Measurements from ENCODE around the gene LMX1B.

The LMX1B gene

GRCh38 chr9:126673689-126674364 lies 60.1 kb downstream of the LMX1B start:
- H3K27ac ChIP-seq (ENCODE audit: low read depth, low read length), result no peak overlapping the region
- H3K4me1 ChIP-seq (ENCODE audit: control insufficient read depth in 1 of 2, insufficient read depth in 2 of 2, low read length in 2 of 2), result no peaks in the 10 kb centered on the region
- no peak overlapping the region for H4K8ac ChIP-seq (ENCODE audit: low read depth, low read length)
- no peak for DNase-seq
- no peak overlapping the region for H3K4me2 ChIP-seq (ENCODE audit: low read length)
- H3K23ac ChIP-seq (ENCODE audit: low read length), result no peak overlapping the region
- no peak overlapping the region for H3K4me3 ChIP-seq (ENCODE audit: low read depth, low read length)
- WGBS (ENCODE audit: extremely low coverage, insufficient coverage, insufficient read length), result no CpG with 5 or more reads among the region's 13 CpGs
- H3K18ac ChIP-seq (ENCODE audit: low read length), result no peak overlapping the region
- H4K12ac ChIP-seq (ENCODE audit: low read depth, low read length), result no peak overlapping the region
- no peaks in the 10 kb centered on the region for H3K79me1 ChIP-seq (ENCODE audit: low read length)
- H3K4ac ChIP-seq (ENCODE audit: low read depth, low read length), result no peak overlapping the region
- no peaks in the 10 kb centered on the region for H3K36me3 ChIP-seq (ENCODE audit: control insufficient read depth in 1 of 2, insufficient read depth in 2 of 2, low read length in 2 of 2)
- no peak overlapping the region for H3K14ac ChIP-seq (ENCODE audit: low read length)
- no peak overlapping the region for H2BK12ac ChIP-seq (ENCODE audit: low read length)
- no peak overlapping the region for H4K91ac ChIP-seq (ENCODE audit: low read depth, low read length)
- no peak overlapping the region for H2BK5ac ChIP-seq (ENCODE audit: low read depth, low read length, poor library complexity)
- H2AFZ ChIP-seq (ENCODE audit: insufficient read depth, low read length, poor library complexity), result no peak overlapping the region
- H2BK120ac ChIP-seq (ENCODE audit: insufficient read depth, low read length, poor library complexity), result no peak overlapping the region
- no peak overlapping the region for H3K9ac ChIP-seq (ENCODE audit: low read length)
- peaks cover 42% of the 10 kb centered on the region for H3K27me3 ChIP-seq (ENCODE audit: insufficient read depth, low read length)
- H3K79me2 ChIP-seq (ENCODE audit: control insufficient read depth, insufficient read depth, low read length, poor library complexity), result no peaks in the 10 kb centered on the region
- H3K9me3 ChIP-seq (ENCODE audit: insufficient read depth, low read depth, low read length), result peaks cover 9% of the 10 kb centered on the region
- H2AK5ac ChIP-seq (ENCODE audit: low read length), result no peak overlapping the region

- Histone ChIP-seq H3K79me2 (ENCODE audit: control insufficient read depth, insufficient read depth, low read length, poor library complexity) (no peaks in the 10 kb centered on the region), H3K4ac (ENCODE audit: low read depth, low read length) (no peak overlapping the region), H3K4me3 (ENCODE audit: low read depth, low read length) (no peak overlapping the region), H3K14ac (ENCODE audit: low read length) (no peak overlapping the region), H3K27ac (ENCODE audit: low read depth, low read length) (no peak overlapping the region), H3K23ac (ENCODE audit: low read length) (no peak overlapping the region), H3K9me3 (ENCODE audit: insufficient read depth, low read depth, low read length) (peaks cover 7% of the 10 kb centered on the region), H4K12ac (ENCODE audit: low read depth, low read length) (no peak overlapping the region), H4K91ac (ENCODE audit: low read depth, low read length) (no peak overlapping the region), H4K8ac (ENCODE audit: low read depth, low read length) (no peak overlapping the region), H2BK12ac (ENCODE audit: low read length) (no peak overlapping the region), H2AFZ (ENCODE audit: insufficient read depth, low read length, poor library complexity) (no peak overlapping the region), H3K36me3 (ENCODE audit: control insufficient read depth in 1 of 2, insufficient read depth in 2 of 2, low read length in 2 of 2) (no peaks in the 10 kb centered on the region), H3K18ac (ENCODE audit: low read length) (no peak overlapping the region), H3K79me1 (ENCODE audit: low read length) (no peaks in the 10 kb centered on the region), H2BK120ac (ENCODE audit: insufficient read depth, low read length, poor library complexity) (no peak overlapping the region), H3K4me2 (ENCODE audit: low read length) (no peak overlapping the region), H2BK5ac (ENCODE audit: low read depth, low read length, poor library complexity) (no peak overlapping the region), H3K27me3 (ENCODE audit: insufficient read depth, low read length) (peaks cover 43% of the 10 kb centered on the region), H2AK5ac (ENCODE audit: low read length) (no peak overlapping the region), H3K9ac (ENCODE audit: low read length) (no peak overlapping the region), H3K4me1 (ENCODE audit: control insufficient read depth in 1 of 2, insufficient read depth in 2 of 2, low read length in 2 of 2) (no peaks in the 10 kb centered on the region)
- DNase-seq, result no peak
- no CpG with 5 or more reads among the region's 11 CpGs for WGBS (ENCODE audit: extremely low coverage, insufficient coverage, insufficient read length)
These were observed 60.8 kb downstream of the LMX1B start for GRCh38 chr9:126674365-126675146.

- Histone ChIP-seq H3K27me3 (ENCODE audit: insufficient read depth, low read length) (peaks cover 48% of the 10 kb centered on the region), H2BK5ac (ENCODE audit: low read depth, low read length, poor library complexity) (no peak overlapping the region), H3K9ac (ENCODE audit: low read length) (no peak overlapping the region), H3K14ac (ENCODE audit: low read length) (no peak overlapping the region), H4K91ac (ENCODE audit: low read depth, low read length) (no peak overlapping the region), H2BK12ac (ENCODE audit: low read length) (no peak overlapping the region), H3K18ac (ENCODE audit: low read length) (no peak overlapping the region), H3K4me3 (ENCODE audit: low read depth, low read length) (no peak overlapping the region), H2BK120ac (ENCODE audit: insufficient read depth, low read length, poor library complexity) (no peak overlapping the region), H3K4ac (ENCODE audit: low read depth, low read length) (no peak overlapping the region), H3K79me2 (ENCODE audit: control insufficient read depth, insufficient read depth, low read length, poor library complexity) (no peaks in the 10 kb centered on the region), H2AK5ac (ENCODE audit: low read length) (no peak overlapping the region), H3K4me1 (ENCODE audit: control insufficient read depth in 1 of 2, insufficient read depth in 2 of 2, low read length in 2 of 2) (no peaks in the 10 kb centered on the region), H3K36me3 (ENCODE audit: control insufficient read depth in 1 of 2, insufficient read depth in 2 of 2, low read length in 2 of 2) (no peaks in the 10 kb centered on the region), H3K27ac (ENCODE audit: low read depth, low read length) (no peak overlapping the region), H3K9me3 (ENCODE audit: insufficient read depth, low read depth, low read length) (peaks cover 7% of the 10 kb centered on the region), H3K79me1 (ENCODE audit: low read length) (no peaks in the 10 kb centered on the region), H4K8ac (ENCODE audit: low read depth, low read length) (no peak overlapping the region), H2AFZ (ENCODE audit: insufficient read depth, low read length, poor library complexity) (no peak overlapping the region), H4K12ac (ENCODE audit: low read depth, low read length) (no peak overlapping the region), H3K4me2 (ENCODE audit: low read length) (no peak overlapping the region), H3K23ac (ENCODE audit: low read length) (no peak overlapping the region)
- WGBS (ENCODE audit: extremely low coverage, insufficient coverage, insufficient read length), result no CpG with 5 or more reads among the region's 8 CpGs
- DNase-seq, result no peak
These were observed 61.4 kb downstream of the LMX1B start for GRCh38 chr9:126675147-126675467.

GRCh38 chr9:126676102-126676684 lies 62.5 kb downstream of the LMX1B start:
- peaks cover 52% of the 10 kb centered on the region for H3K27me3 ChIP-seq (ENCODE audit: insufficient read depth, low read length)
- H3K4me1 ChIP-seq (ENCODE audit: control insufficient read depth in 1 of 2, insufficient read depth in 2 of 2, low read length in 2 of 2), result no peaks in the 10 kb centered on the region
- H3K4me2 ChIP-seq (ENCODE audit: low read length), result no peak overlapping the region
- H2BK12ac ChIP-seq (ENCODE audit: low read length), result no peak overlapping the region
- H3K36me3 ChIP-seq (ENCODE audit: control insufficient read depth in 1 of 2, insufficient read depth in 2 of 2, low read length in 2 of 2), result no peaks in the 10 kb centered on the region
- no peak overlapping the region for H3K9ac ChIP-seq (ENCODE audit: low read length)
- H3K27ac ChIP-seq (ENCODE audit: low read depth, low read length), result no peak overlapping the region
- H3K4ac ChIP-seq (ENCODE audit: low read depth, low read length), result no peak overlapping the region
- no CpG with 5 or more reads among the region's 11 CpGs for WGBS (ENCODE audit: extremely low coverage, insufficient coverage, insufficient read length)
- H4K12ac ChIP-seq (ENCODE audit: low read depth, low read length), result no peak overlapping the region
- H2BK5ac ChIP-seq (ENCODE audit: low read depth, low read length, poor library complexity), result no peak overlapping the region
- H3K79me1 ChIP-seq (ENCODE audit: low read length), result no peaks in the 10 kb centered on the region
- no peak overlapping the region for H2AFZ ChIP-seq (ENCODE audit: insufficient read depth, low read length, poor library complexity)
- no peak overlapping the region for H2AK5ac ChIP-seq (ENCODE audit: low read length)
- no peak overlapping the region for H3K23ac ChIP-seq (ENCODE audit: low read length)
- no peak overlapping the region for H3K18ac ChIP-seq (ENCODE audit: low read length)
- no peaks in the 10 kb centered on the region for H3K79me2 ChIP-seq (ENCODE audit: control insufficient read depth, insufficient read depth, low read length, poor library complexity)
- H4K8ac ChIP-seq (ENCODE audit: low read depth, low read length), result no peak overlapping the region
- no peak for DNase-seq
- H3K4me3 ChIP-seq (ENCODE audit: low read depth, low read length), result no peak overlapping the region
- no peak overlapping the region for H4K91ac ChIP-seq (ENCODE audit: low read depth, low read length)
- peaks cover 8% of the 10 kb centered on the region for H3K9me3 ChIP-seq (ENCODE audit: insufficient read depth, low read depth, low read length)
- no peak overlapping the region for H2BK120ac ChIP-seq (ENCODE audit: insufficient read depth, low read length, poor library complexity)
- no peak overlapping the region for H3K14ac ChIP-seq (ENCODE audit: low read length)

All from trophoblast cell (in vitro differentiated cells and primary cell).